Measurements from ENCODE around the gene S100A2. TPM values are rescaled to one million over a fixed set of nuclear protein-coding genes. Genes with fewer than 3 reads are reported as not detected.

Gene S100A2
- total and polyA plus RNA-seq, 2 donors (not counting 3 experiments of a cell fraction or from before 2014, with no cell fraction given) = 4.0 to 4.3 TPM

DNA sequence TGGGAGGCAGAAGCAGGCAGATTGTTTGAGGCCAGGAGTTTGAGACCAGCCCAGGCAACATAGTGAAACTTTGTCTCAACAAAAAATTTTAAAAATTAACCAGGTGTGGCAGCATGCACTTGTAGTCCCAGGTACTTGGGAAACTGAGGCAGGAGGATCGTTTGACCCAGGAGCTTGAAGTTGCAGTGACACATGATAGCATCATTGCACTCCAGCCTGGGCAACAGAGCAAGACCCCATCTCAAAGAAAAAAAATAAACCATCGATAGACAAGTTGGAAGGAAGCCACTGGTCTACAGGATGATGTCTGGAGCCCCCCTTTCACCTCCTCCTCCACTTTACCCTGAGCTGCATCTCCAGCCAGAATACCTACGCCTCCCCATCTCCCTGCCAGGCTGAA lies 46.4 kb downstream of the S100A2 start:
- dilution Hi-C loops (cut with MboI; ENCODE audit: extremely low pct_ligation_motif_present, low sequenced_read_pairs) (no loop called here), intact Hi-C loops (cut with micrococcal nuclease) (no loop called here)
- Histone ChIP-seq H3K4me1 (ENCODE audit: control insufficient read depth, extremely low read depth, insufficient read depth, low read length) (peaks cover 4% of the 10 kb centered on the region), H3K27ac (ENCODE audit: insufficient read depth, low read depth, low read length) (no peak overlapping the region), H2AFZ (ENCODE audit: low read depth, low read length) (no peak overlapping the region), H3K79me2 (ENCODE audit: control insufficient read depth, insufficient read depth, low read length) (no peaks in the 10 kb centered on the region), H3K9ac (replicated peaks; ENCODE audit: extremely low read depth, insufficient read depth, low read length) (no peak overlapping the region), H3K27me3 (ENCODE audit: control insufficient read depth in 2 of 2, insufficient read depth in 2 of 2, low read length in 2 of 2) (no peaks in the 10 kb centered on the region), H3K4me3 (replicated peaks in 1 of 3; ENCODE audit: insufficient read depth in 1 of 3, low read depth in 1 of 3, low read length in 3 of 3) (no peak overlapping the region), H4K20me1 (replicated peaks; ENCODE audit: control insufficient read depth, extremely low read depth, insufficient read depth, low read length) (no peaks in the 10 kb centered on the region), H3K36me3 (ENCODE audit: control insufficient read depth in 2 of 2, extremely low read depth in 1 of 2, insufficient read depth in 2 of 2, low read length in 2 of 2) (no peaks in the 10 kb centered on the region), H3K4me2 (ENCODE audit: insufficient read depth, low read length) (no peak overlapping the region), H3K9me1 (replicated peaks; ENCODE audit: control insufficient read depth, extremely low read depth, insufficient read depth, low read length) (no peaks in the 10 kb centered on the region), H3K9me3 (replicated peaks; ENCODE audit: control insufficient read depth, insufficient read depth, low read length) (no peaks in the 10 kb centered on the region)
- DNase-seq (ENCODE audit: low read depth, low spot score) (no peak), FAIRE-seq (no peak)
- BruUV-seq (replicated peaks) = no TSS peak
- POLR2A ChIA-PET = no interaction called here
- CTCF ChIA-PET = interaction anchor here (2.5 kb wide), 1 partner anchor 13 kb away, joined by 14 read pairs; no protein-coding TSS in a partner anchor
- no peak for TF ChIP-seq POLR2AphosphoS5 (IDR thresholded peaks at IDR 0.05; ENCODE audit: insufficient read depth, low read depth, low read length)
- TF ChIP-seq, protein P1, sequence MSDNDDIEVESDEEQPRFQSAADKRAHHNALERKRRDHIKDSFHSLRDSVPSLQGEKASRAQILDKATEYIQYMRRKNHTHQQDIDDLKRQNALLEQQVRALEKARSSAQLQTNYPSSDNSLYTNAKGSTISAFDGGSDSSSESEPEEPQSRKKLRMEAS (IDR thresholded peaks at IDR 0.05; ENCODE audit: insufficient read depth, insufficient read length) = no peak

DNA sequence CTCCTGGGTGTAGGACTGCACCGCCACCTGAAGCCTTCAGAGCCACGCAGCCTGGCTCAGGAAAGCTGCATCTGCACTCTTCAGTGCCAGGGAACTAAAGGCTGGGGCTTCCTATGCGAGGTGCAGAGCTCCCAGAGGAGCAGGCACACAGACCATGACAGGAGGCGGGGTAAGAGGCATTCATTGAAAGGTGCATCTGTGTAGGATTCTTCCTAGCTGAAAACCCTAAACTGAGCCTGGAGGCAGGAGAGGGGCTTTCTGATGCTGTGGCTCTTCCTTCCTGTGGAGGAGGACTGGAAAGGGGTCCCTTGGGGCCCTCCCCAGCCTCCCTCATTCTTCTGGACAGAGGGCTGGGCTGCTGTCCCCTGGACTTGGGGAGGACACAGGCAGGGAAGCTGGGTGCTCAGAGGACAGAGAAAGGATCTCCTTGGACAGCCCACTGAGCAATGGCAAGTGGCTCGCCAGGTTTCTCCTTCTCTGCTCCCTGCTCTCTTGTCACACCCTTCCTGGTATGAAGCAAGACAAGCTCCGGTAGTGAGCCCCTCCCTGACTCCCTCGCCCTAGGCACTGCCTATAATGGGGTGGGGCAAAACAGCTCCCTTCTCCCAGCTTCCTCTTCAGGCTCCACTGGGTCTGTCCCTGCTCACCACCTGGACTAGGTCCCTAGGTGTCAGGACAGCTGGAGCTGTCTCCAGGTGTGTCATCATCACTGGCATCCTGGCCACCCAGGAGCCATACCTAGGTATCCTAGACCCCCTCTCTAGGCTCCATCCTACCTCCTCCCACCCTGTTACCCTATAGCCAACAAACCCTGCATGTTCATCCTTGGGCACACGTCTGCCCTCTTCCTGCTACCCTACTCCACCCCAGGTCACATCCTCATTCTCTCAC lies 49.9 kb downstream of the S100A2 start:
- CTCF ChIA-PET = interaction anchor here (0.5 to 1.9 kb wide), 9 partner anchors 9 to 160 kb away, joined by 3 to 14 read pairs (median 3); no protein-coding TSS in a partner anchor
- BruUV-seq (replicated peaks) = no TSS peak
- intact Hi-C loops (cut with micrococcal nuclease) = no loop called here
- Histone ChIP-seq H2AFZ (ENCODE audit: low read depth, low read length) (no peak overlapping the region), H3K27ac (ENCODE audit: insufficient read depth, low read depth, low read length) (no peak overlapping the region), H3K9me1 (replicated peaks; ENCODE audit: control insufficient read depth, extremely low read depth, insufficient read depth, low read length) (no peaks in the 10 kb centered on the region), H3K4me2 (ENCODE audit: insufficient read depth, low read length) (no peak overlapping the region), H3K27me3 (ENCODE audit: control insufficient read depth in 2 of 2, insufficient read depth in 2 of 2, low read length in 2 of 2) (no peaks in the 10 kb centered on the region), H3K79me2 (ENCODE audit: control insufficient read depth, insufficient read depth, low read length) (no peaks in the 10 kb centered on the region), H3K36me3 (ENCODE audit: control insufficient read depth in 2 of 2, extremely low read depth in 1 of 2, insufficient read depth in 2 of 2, low read length in 2 of 2) (no peaks in the 10 kb centered on the region), H3K9me3 (replicated peaks; ENCODE audit: control insufficient read depth, insufficient read depth, low read length) (no peaks in the 10 kb centered on the region), H4K20me1 (replicated peaks; ENCODE audit: control insufficient read depth, extremely low read depth, insufficient read depth, low read length) (no peaks in the 10 kb centered on the region), H3K4me3 (replicated peaks in 1 of 3; ENCODE audit: insufficient read depth in 1 of 3, low read depth in 1 of 3, low read length in 3 of 3) (no peak overlapping the region), H3K4me1 (ENCODE audit: control insufficient read depth, extremely low read depth, insufficient read depth, low read length) (peaks cover 4% of the 10 kb centered on the region), H3K9ac (replicated peaks; ENCODE audit: extremely low read depth, insufficient read depth, low read length) (no peak overlapping the region)
- DNase-seq (ENCODE audit: low read depth, low spot score) (no peak), FAIRE-seq (no peak)
- TF ChIP-seq POLR2A (IDR thresholded peaks at IDR 0.05; ENCODE audit: low read depth, low read length) = no peak
- TF ChIP-seq FOS (IDR thresholded peaks at IDR 0.05; ENCODE audit: borderline replicate concordance, insufficient read depth, low read length) = no peak
- TF ChIP-seq, protein P1 (IDR thresholded peaks at IDR 0.05; ENCODE audit: insufficient read depth, insufficient read length) = no peak
- TF ChIP-seq MYC (IDR thresholded peaks at IDR 0.05; ENCODE audit: low read depth, low read length) = no peak
- no peak for TF ChIP-seq GATA2 (IDR thresholded peaks at IDR 0.05; ENCODE audit: insufficient read depth, insufficient read length, low read depth, low read length)
- TF ChIP-seq, protein P2, sequence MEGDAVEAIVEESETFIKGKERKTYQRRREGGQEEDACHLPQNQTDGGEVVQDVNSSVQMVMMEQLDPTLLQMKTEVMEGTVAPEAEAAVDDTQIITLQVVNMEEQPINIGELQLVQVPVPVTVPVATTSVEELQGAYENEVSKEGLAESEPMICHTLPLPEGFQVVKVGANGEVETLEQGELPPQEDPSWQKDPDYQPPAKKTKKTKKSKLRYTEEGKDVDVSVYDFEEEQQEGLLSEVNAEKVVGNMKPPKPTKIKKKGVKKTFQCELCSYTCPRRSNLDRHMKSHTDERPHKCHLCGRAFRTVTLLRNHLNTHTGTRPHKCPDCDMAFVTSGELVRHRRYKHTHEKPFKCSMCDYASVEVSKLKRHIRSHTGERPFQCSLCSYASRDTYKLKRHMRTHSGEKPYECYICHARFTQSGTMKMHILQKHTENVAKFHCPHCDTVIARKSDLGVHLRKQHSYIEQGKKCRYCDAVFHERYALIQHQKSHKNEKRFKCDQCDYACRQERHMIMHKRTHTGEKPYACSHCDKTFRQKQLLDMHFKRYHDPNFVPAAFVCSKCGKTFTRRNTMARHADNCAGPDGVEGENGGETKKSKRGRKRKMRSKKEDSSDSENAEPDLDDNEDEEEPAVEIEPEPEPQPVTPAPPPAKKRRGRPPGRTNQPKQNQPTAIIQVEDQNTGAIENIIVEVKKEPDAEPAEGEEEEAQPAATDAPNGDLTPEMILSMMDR (IDR thresholded peaks at IDR 0.05; ENCODE audit: extremely low read depth in 1 of 2, insufficient read depth in 1 of 2, low read depth in 1 of 2, low read length in 2 of 2) = no peak
- POLR2A ChIA-PET = no interaction called here
- dilution Hi-C loops (cut with MboI; ENCODE audit: extremely low pct_ligation_motif_present, low sequenced_read_pairs) = no loop called here
